HepG2 (cell line): ENCODE results near the gene ZMYND8. TPM values are rescaled to one million over a fixed set of nuclear protein-coding genes. Genes with fewer than 3 reads are reported as not detected.

Source experiments
- FOXP1 ChIP-seq, 2 experiments: fragments of 450-650 bp in 1 of 2; IDR thresholded peaks; 2 replicates each; pipeline ENCODE4 v1.6.1; 2017 to 2018; ENCODE audit warnings: antibody characterized with exemption in 1 of 2
- GTF2F1 ChIP-seq: fragments of 150-350 bp; IDR thresholded peaks from 2 replicates; pipeline ENCODE4 v1.6.1; 2014; ENCODE audit warnings: low read length
- IKZF4 ChIP-seq: sonication (generic); formaldehyde crosslinking; IDR thresholded peaks from 2 replicates; pipeline ENCODE4 v1.5.1; 2020; ENCODE audit warnings: borderline replicate concordance, mild to moderate bottlenecking, low read depth, missing genetic modification reagents; ENCODE audit errors: not compliant biosample characterization
- MLLT10 ChIP-seq: sonication (generic); formaldehyde crosslinking; IDR thresholded peaks from 2 replicates; pipeline ENCODE4 v1.4.0; 2020; ENCODE audit warnings: missing genetic modification reagents
- MXD4 ChIP-seq: IDR thresholded peaks from 2 replicates; pipeline ENCODE4 v1.6.1; 2016; ENCODE audit warnings: mild to moderate bottlenecking, missing biosample characterization, missing genetic modification reagents
- PHF21A ChIP-seq: sonication (generic); formaldehyde crosslinking; IDR thresholded peaks from 2 replicates; pipeline ENCODE4 v1.5.0; 2020; ENCODE audit warnings: mild to moderate bottlenecking, missing genetic modification reagents
- PITX1 ChIP-seq: sonication (generic); formaldehyde crosslinking; IDR thresholded peaks from 2 replicates; pipeline ENCODE4 v1.5.1; 2020; ENCODE audit warnings: mild to moderate bottlenecking, missing genetic modification reagents
- UBTF ChIP-seq: sonication (generic); formaldehyde crosslinking; IDR thresholded peaks from 2 replicates; pipeline ENCODE4 v1.4.0; 2020; ENCODE audit warnings: mild to moderate bottlenecking, missing genetic modification reagents
- ZNF296 ChIP-seq: sonication (generic); formaldehyde crosslinking; conservative IDR thresholded peaks from 2 replicates; pipeline ENCODE4 v1.5.0; 2020; ENCODE audit warnings: mild to moderate bottlenecking, missing genetic modification reagents
- ZNF362 ChIP-seq: sonication (generic); formaldehyde crosslinking; IDR thresholded peaks from 2 replicates; pipeline ENCODE4 v1.4.0; 2020; ENCODE audit warnings: missing genetic modification reagents, mild to moderate bottlenecking, borderline replicate concordance
- ZNF512B ChIP-seq: sonication (generic); formaldehyde crosslinking; IDR thresholded peaks from 2 replicates; pipeline ENCODE4 v1.5.1; 2020; ENCODE audit warnings: missing genetic modification reagents, mild to moderate bottlenecking, borderline replicate concordance
- ZNF556 ChIP-seq: sonication (generic); formaldehyde crosslinking; IDR thresholded peaks from 2 replicates; pipeline ENCODE4 v1.4.0; 2020; ENCODE audit warnings: mild to moderate bottlenecking, missing genetic modification reagents, borderline replicate concordance
- ZNF687 ChIP-seq: sonication (generic); formaldehyde crosslinking; IDR thresholded peaks from 2 replicates; pipeline ENCODE4 v1.5.1; 2020; ENCODE audit warnings: mild to moderate bottlenecking, missing genetic modification reagents, moderate library complexity
- ZNF747 ChIP-seq: sonication (generic); formaldehyde crosslinking; IDR thresholded peaks from 2 replicates; pipeline ENCODE4 v1.8.1; 2023; ENCODE audit warnings: missing genetic modification reagents, mild to moderate bottlenecking, borderline replicate concordance
- polyA plus RNA-seq, 8 experiments: library from polyadenylated mRNA; depleted of rRNA in 3 of 8; stranded (reverse) in 7 of 8; unstranded in 1 of 8; fragments of >200 nt; fragmentation: Illumina TruSeq in 4 of 8; extraction: Trizol in 4 of 8; gene quantifications; 2 replicates each; pipeline versions ENCODE4 v1.2.1 to v1.2.3, GENCODE V29; 2011 to 2016; ENCODE audit warnings: low read depth in 4 of 8, missing spikeins in 1 of 8, mixed read lengths in 1 of 8; ENCODE audit not compliant: insufficient read depth in 1 of 8
- total RNA-seq, 5 experiments: library from RNA; depleted of rRNA; stranded (reverse); fragments of >200 nt; fragmentation: Illumina TruSeq; extraction: Trizol; gene quantifications; 2 replicates each; pipeline ENCODE4 v1.2.3, GENCODE V29; 2016; ENCODE audit warnings: low read depth in 1 of 5
- TF ChIP-seq, protein P1 (sequence below): sonication (generic); formaldehyde crosslinking; IDR thresholded peaks from 2 replicates; pipeline ENCODE4; 2020; ENCODE audit warnings: missing genetic modification reagents, mild to moderate bottlenecking, borderline replicate concordance

ZMYND8 gene
- total and polyA plus RNA-seq, 2 of the 13 experiments (the other 11 are each of a cell fraction or from before 2014, with no cell fraction given) = 53.9 to 84.7 TPM

GRCh38 chr20:47165376-47165865, 191.1 kb downstream of the ZMYND8 start (continued):
- peak; percentile 48 for TF ChIP-seq UBTF
- TF ChIP-seq PITX1 (CRISPR knock-in tag) = peak; percentile 85
- no peak for TF ChIP-seq MXD4 (CRISPR knock-in tag)
- TF ChIP-seq PHF21A = peak; percentile 45
- 0 out of 2 replicates have a peak, but pooled peaks have one; percentile 55 for TF ChIP-seq ZNF512B (CRISPR knock-in tag)
- TF ChIP-seq ZNF556 (CRISPR knock-in tag) = peak; percentile 90
- TF ChIP-seq ZNF687 = peak; percentile 68
- TF ChIP-seq, protein P1, sequence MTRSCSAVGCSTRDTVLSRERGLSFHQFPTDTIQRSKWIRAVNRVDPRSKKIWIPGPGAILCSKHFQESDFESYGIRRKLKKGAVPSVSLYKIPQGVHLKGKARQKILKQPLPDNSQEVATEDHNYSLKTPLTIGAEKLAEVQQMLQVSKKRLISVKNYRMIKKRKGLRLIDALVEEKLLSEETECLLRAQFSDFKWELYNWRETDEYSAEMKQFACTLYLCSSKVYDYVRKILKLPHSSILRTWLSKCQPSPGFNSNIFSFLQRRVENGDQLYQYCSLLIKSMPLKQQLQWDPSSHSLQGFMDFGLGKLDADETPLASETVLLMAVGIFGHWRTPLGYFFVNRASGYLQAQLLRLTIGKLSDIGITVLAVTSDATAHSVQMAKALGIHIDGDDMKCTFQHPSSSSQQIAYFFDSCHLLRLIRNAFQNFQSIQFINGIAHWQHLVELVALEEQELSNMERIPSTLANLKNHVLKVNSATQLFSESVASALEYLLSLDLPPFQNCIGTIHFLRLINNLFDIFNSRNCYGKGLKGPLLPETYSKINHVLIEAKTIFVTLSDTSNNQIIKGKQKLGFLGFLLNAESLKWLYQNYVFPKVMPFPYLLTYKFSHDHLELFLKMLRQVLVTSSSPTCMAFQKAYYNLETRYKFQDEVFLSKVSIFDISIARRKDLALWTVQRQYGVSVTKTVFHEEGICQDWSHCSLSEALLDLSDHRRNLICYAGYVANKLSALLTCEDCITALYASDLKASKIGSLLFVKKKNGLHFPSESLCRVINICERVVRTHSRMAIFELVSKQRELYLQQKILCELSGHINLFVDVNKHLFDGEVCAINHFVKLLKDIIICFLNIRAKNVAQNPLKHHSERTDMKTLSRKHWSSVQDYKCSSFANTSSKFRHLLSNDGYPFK = peak; percentile 50; the same call in 1 of the 2 replicates
- peak; percentile 56; the same call in 1 of the 2 replicates for TF ChIP-seq ZNF362 (CRISPR knock-in tag)
- TF ChIP-seq FOXP1 (IDR thresholded peaks at IDR 0.05) = no peak
- peak; percentile 41; the same call in 1 of the 2 replicates for TF ChIP-seq FOXP1 (CRISPR knock-in tag; IDR thresholded peaks at IDR 0.05)
- peak; percentile 79; the same call in 1 of the 2 replicates for TF ChIP-seq ZNF296 (CRISPR knock-in tag)
- no peak for TF ChIP-seq IKZF4 (CRISPR knock-in tag)
- TF ChIP-seq ZNF747 (CRISPR knock-in tag) = peak; percentile 63; the same call in 1 of the 2 replicates
- no peak for TF ChIP-seq GTF2F1
- TF ChIP-seq MLLT10 = no peak
